Activated CD4-positive, CD25-positive, alpha-beta regulatory T cell (primary cell): Measurements from ENCODE around the gene TMEM86B.
"Not testable (repeated sequence)": the region's sequence is repeated elsewhere in the genome, so short reads cannot be mapped to it uniquely, and the experiment has no call there.

Source experiments
- DNase-seq, 4 experiments: peaks; one replicate each; lab custom pipeline; 2025; lab: John Stamatoyannopoulos, UW

TMEM86B gene

DNA sequence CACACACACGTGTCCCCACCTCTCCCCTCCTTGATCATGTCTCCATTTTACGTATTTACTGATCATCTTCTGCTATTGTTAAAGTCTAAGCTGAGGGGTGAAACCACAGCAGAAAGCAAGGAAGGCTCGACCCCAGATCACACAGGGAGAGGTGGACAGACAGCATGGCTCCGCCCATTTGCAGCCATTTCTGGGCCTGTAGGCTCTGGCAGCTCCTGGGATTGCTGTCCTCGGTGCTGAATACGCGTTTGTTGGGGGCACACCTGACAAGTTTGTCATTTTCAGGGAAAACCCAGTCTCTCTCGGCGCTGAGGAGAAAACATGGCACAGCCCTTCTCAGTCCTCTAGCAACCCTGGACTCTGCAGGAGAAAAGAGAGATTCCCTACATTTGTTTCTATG is 8.0 kb downstream of the TMEM86B start:
- DNase-seq: no peak

DNA sequence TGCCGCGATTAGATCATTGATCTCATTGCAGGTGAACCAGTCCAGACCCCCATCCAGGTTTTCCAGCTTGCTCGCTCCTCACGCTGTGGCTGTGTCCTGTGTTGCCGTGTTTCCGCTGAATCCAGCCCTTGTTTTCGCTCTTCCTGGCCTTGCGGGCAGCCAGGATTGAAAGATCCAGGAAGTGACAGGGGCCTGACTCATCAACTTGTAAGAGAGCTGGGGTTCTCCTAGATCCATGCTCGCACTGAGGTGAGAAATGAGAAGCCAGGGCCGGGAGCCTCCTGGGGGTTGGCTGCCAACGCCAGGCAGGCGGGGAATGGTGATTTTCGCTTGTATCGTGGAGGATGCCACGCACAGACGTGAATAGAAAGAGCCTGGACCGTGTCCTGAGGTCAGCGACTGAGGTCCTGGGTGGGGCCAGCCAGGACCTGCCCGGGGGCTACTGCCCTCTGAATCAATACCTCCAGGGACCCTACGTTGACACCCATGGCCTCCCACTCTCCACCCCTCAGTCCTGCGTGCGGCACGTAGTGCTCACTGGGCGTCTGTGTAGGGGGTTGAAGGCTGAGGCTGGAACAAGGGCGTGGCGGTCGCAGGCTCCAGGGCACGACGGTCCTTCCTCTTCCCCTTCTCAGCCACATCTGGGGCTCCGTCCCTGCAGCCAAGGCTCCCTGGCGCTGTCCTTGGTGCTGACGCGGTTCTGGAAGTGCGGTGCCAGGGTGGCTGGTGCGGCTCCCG is 11.9 kb downstream of the TMEM86B start:
- DNase-seq: peak in 1 of 4 experiments; percentile 30

DNA sequence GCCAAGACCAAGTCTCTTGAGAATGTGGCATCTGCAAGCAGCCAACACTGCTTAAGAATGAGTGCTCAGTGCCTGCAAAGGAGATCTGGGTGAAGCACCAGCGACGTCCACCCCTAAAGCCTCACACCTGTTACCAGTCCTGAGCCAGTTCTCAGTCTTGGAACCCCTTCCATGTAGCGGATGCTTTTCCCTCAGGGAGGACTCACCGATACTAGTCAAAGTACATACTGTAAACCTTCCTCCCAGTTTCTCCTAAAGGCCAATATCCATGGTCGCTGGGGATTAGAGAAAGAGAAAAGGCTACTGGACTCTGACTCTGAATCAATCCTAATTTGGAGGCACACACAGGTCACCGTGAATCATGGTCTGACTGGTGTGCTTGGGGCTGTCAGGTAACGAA is 15.0 kb downstream of the TMEM86B start:
- no peak for DNase-seq

DNA sequence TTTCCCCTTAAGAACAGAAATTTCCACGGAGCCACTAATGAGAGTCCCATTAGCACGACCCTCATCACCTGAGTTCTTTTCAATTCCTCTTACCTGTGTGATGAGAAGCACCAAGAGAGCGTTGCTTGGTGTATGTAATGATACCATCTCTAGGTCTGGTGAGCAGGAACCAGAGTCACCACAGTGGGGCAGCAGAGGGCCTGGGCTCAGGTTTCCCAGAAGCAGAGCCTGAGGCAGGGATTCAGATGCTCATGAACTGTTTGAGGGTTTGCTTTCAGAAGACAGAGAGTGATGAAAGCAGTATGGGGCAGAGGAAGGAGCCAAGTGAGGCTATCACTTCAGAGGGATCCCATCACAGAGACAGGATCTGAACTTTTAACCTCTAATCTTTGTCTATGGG is 16.1 kb downstream of the TMEM86B start:
- DNase-seq: no peak

DNA sequence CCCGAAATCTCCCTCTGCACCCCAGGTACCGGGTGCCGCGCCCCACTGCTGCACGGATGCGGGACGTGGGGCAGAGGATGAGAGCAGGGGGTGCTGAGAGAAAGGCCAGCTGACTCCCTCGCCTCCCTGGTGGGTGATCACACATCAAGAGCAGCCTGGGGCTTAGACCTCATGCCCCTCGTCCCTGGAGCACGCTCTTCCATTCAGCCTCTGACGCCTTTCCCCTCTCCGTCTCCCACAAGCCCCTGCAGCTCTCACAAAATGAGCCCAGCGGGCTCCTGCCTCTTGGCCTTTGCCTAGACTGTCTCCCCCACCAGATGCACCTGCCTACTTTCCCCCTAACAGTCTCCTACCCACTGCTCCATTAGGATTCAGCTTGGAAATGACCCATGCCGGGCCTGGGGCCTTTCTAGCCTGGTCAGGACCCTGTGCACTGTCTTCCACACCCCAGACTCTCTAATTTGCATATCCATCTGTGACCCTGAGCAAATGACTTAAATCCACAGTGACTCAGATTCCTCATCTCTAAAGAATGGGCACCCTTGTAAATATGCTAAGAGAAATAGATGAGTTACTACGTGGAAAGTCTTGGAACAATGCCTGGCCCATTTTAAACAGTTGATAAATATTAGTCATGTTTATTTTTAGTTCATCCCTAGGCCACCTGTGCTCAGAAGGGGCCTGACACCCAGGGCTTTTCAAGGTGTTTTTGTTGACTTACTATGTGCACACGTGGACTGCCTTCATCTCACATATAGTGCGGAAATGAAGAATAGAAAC is 18.7 kb downstream of the TMEM86B start:
- no peak for DNase-seq

DNA sequence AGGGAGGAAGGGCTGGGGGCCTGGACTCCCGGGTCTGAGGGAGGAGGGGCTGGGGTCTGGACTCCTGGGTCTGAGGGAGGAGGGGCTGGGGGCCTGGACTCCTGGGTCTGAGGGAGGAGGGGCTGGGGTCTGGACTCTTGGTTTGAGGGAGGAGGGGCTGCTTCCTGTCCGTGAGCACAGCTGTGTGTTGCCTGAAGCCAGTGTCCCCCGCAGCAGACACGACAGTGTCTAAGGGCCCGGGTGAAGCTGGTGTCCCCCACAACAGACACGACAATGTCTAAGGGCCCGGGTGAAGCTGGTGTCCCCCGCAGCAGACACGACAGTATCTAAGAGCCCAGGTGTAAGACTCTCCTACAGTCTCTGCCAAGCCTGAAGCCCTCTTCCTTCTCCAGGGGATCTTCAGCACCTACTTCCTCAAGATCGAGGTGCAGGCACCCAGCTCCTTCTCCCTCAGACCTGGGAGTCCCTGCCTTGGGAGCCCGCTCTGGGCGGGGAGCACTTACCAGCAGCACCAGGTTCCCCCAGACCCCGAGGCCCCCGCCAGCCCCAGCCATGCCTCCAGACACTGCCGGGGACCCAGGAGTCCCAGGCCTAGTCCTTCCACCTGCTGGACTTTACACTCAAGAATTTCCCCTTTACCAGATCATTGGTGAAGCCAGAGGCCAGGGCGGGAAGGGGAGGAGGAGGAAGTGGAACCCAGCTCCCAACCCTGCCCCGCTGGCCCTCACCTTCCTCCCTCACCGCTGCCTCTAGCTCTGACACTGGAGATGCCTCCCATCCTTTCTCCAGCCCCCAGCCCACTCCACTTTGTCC is 19.5 kb downstream of the TMEM86B start, which contains the start of gene PTPRH:
Gene PTPRH, minus strand, starts transcription at position 622 of the 813 bp plus-strand sequence. Its CDS starts 68 bp downstream, at position 554.
- DNase-seq: peak in 3 of 4 experiments; percentile 25 to 42 (median 38)

DNA sequence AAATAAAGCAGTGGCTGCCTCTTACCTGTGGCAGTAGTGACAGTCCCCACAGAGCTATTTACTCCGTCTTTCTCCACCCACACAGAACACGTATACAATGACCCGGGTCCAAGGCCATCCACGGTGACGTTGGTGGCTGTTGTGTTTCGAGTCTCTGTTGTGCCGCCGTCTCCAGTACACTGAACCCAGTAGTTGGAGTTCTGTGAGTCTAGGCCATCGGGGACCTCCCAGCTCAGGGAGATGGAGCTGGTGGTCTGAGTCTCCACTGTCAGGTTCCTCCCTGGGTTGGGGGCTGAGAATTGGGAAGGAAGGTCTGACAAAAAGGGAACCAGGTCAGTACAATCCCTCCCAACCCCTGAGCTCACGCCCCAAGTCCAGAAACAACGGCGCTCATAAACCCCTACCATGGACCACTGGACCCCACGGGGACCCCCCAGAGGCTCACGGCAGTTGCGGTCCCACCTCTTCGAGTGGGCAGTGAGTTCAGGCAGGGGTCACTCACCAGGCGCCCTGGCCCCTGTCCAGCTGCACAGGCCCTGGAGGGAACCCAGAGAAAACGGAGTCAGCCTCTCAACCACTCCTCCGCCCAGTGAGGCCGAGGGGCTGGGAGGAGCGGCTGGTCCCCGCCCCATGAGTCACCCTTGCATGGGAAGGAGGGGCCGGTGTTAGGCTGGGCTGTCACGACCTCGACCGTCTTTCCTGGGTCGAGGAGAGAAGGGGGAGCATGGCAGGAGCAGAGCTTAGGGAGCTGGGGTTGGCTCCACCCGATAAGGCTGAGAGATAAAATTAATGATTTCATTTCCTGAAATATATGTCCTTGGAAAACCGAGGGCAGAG is 21.7 kb downstream of the TMEM86B start:
- DNase-seq: no peak

DNA sequence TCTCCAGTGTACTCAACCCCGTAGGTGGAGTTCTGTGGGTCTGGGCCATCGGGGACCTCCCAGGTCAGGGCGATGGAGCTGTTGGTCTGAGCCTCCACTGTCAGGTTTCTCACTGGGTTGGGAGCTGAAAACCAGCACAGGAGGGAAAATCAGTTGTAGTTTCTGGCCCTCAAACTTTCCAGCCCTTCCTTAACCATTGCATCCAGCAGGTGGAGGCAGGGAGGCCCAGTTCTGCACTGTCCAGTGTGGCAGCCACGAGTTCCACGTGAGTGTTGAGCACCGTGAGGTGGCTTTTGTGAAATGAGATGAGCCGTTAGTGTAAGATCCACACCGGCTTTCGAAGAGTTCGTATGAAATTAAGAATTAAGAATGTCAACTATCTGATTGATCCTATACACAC is 26.4 kb downstream of the TMEM86B start:
- DNase-seq: not testable (repeated sequence)

DNA sequence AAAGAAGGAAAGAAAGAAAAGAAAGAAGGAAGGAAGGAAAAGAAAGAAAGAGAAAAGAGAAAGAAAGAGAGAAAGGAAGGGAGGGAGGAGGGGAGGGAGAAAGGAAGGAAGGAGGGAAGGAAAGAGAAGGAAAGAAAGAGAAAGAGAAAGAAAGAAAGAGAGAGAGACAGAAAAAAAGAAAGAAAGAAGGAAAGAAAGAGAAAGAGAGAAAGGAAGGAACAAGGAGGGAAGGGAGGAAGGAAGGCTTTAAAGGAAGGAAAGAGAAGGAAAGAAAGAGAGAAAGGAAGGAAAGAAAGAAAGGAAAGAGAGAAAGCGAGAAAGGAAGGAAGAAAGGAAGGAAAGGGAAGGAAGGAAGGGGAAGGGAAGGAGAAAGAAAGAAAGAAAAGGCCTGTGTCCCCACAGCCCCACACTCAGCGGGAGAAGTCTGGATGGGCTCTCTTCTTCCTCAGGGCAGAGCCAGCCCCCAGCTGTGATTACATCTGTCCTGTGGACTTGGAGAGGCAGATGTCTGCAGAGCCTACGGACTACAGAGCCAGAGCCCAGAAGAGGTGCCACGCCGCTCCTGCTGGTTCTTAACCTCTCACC is 28.9 kb downstream of the TMEM86B start:
- no peak for DNase-seq

DNA sequence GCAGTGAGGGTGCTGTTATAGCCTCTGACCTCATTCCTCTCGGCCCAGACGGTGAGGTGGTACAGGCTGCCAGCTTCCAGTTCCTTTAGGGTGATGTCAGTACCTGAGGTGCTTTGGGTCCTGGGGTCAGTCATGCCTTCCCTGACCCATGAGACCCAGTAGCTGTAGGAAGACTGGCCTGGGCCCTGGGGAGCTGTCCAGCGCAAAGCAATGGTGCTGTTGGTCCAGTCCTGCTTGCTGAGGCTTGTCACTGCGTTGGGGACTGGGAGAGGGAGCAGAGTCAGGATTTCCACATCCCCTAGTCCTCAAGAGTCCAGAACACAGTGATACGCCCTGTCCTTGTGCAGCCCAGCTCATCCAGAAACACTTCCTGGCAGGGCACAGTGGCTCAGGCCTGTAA is 29.9 kb downstream of the TMEM86B start:
- no peak for DNase-seq

DNA sequence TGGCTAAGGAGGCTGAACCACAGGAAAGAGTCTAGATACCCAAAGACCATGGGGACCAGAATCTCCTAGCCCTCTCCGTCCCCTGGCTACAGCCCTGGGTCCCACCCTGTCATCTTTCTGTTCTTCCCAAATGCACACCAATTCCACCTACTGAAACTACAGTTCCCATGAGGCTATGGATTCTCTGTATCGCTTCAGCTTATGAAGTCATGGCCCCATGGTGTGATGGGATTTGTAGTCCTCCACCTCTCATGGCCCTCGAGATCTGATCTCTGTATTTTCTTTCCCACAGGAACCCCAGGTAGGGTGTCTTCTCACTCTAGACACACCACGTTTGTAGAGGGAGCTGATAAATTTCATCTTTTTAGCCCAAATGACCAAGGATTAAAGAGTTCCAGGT is 31.0 kb downstream of the TMEM86B start:
- DNase-seq: no peak

DNA sequence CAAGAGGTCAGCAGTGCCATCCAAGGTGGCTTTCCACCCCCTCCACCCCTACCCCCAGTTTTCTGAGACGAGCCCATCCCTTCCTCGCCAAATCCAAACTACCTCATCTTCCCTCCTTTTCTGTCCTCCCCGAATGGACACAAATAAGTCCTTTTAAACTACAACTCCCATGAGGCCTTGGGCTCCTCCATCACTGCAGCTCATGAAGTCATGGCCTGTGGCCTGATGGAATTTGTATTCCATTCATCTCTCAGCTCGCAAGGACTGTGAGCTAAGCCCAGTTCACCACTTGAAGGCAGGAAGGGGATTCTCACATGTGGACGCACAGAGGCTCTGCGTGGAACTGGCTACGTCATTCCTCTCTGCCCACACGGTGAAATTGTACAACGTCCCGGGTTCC is 31.8 kb downstream of the TMEM86B start:
- no peak for DNase-seq

DNA sequence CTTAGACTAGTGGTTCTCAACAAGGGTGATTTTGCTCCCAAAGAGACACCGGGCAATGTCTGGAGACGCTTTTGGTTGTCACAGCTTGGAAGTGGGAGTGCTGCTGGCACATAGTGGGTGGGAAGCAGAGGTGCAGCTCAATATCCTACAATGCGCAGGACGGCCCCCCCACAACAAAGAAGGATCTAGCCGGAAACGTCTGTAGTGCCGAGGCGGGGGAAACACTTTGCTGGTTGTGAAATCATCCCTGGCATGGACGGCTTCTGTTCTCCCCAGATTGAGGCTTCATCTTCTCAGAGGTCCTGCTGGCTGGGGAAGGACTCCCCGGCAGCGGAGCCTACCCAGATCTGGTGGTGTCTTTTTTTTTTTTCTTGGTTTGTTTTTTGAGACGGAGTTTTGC is 35.1 kb downstream of the TMEM86B start:
- DNase-seq: no peak

DNA sequence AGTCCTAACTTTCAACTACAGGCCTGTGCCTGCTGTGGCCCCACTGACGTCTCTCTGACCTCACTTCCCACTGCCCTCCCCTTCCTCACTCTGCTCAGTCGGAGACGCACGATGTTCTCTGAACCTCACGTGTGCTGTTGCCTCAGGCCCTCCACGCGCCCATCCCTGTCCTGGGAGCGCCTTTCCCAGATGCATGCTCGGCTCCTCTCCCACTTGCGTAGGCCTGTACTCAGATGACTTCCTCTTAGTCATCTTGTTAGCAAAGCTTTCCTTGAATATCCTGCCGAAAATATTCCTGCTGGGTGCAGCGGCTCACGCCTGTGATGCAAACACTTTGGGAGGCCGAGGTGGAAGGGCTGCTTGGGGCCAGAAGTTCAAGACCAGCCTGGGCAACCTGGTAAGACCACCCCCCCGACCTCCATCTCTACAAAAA is 39.1 kb downstream of the TMEM86B start:
- no peak for DNase-seq

DNA sequence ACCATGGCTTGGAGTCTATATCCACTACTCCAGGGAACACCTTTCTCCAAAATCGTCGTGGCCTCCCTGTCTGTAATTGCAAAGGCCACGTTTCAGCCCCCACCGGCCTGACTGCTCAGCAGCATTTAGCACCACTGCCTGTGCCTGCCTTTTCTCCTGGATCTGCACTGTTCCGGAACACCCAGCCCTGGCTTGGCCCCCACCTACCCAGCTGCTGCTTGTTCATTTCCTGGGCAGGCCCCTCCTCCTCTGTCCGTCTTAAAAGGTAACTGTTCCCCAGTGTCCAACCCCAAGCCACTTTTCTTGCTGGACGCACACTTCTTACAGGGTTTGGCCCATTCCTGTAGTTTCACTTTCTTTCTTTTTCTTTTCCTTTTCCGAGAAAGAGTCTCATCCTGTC is 39.9 kb downstream of the TMEM86B start:
- DNase-seq: no peak

DNA sequence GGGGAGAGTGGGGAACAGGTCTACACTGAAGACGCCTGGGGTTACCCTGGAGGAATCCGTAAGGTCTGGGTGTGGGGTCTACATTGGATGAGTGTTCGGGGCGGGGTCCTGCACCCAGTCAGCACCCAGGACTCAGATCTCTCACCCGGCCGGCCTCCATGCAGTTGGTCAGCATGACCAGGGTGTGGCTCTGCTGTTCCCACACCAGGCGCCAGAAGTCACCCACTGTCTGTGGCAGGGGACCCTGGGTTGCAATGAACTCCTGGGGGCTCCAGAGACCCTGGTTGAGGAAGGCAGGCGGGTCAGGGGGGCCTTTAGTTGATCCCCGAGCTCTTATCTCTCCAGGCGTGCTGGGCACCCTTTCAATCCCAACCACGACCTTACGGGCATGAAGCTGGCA is 42.5 kb downstream of the TMEM86B start:
- DNase-seq: no peak

DNA sequence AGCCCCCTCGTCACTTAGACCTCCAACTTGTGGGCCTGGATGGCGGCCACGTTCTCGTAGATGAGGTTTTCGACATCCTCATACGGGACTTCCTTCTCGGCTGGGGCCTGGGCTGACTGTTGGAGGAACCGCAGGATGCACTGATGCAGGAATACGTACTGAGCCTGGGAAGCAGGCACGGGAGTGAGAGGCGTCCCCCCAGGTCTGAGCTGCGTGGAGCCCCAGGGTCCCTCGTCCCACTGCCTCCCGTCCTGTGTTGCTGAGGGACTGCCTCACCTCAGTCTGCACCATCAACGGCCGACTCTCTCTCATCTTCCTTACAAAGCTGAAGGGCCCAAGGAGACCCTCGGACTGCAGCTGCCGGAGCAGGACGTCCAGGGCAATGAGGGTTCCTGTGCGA is 46.8 kb downstream of the TMEM86B start:
- no peak for DNase-seq

DNA sequence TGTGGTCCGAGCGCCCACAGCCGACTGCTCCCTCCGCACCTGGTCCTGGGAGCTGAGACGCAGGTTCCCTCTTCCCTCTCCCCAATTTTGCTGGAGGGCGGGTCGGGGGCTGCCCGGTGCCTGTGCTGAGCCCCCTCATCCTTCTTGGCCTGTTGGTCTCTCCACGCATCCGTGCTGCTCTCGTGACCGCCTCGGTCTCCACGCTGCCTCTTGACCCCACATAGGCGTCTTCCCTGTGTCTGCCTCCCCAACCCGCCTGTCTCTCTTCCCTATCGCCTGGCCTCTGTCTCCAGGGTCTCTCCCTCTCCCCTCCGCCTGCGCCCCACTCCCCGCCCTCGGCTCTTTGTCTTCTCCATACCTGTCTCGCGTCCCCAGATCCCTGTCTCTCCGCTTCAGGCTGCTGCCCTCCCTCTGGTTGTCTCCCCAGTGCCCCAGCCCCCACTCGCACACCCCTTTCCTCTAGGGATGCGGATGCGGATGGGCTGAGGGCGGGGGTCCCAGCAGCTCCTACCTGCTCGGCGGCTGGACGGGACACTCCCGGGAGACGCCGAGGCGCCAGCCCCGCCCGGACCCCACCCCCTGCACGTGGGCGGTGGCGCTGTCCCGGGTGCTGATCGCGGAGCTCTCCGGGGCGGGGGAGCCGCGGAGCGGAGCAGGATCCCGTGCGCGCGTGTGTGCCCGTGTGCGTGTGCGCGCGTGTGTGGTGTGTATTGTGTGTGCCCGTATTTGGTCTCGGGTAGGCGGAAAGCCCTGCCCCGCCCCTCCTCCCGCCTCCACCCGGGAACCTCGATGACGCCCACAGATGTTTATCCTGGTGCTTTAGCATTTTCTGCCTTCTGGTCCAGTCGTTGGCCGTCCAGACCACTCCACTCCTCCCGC is 48.7 kb downstream of the TMEM86B start, which contains the start of gene SYT5:
Gene SYT5, minus strand, starts transcription at position 684 of the 879 bp plus-strand sequence. CDS start 1,248 bp downstream, outside the sequence.
- DNase-seq: peak; percentile 32 to 42 (median 38)

DNA sequence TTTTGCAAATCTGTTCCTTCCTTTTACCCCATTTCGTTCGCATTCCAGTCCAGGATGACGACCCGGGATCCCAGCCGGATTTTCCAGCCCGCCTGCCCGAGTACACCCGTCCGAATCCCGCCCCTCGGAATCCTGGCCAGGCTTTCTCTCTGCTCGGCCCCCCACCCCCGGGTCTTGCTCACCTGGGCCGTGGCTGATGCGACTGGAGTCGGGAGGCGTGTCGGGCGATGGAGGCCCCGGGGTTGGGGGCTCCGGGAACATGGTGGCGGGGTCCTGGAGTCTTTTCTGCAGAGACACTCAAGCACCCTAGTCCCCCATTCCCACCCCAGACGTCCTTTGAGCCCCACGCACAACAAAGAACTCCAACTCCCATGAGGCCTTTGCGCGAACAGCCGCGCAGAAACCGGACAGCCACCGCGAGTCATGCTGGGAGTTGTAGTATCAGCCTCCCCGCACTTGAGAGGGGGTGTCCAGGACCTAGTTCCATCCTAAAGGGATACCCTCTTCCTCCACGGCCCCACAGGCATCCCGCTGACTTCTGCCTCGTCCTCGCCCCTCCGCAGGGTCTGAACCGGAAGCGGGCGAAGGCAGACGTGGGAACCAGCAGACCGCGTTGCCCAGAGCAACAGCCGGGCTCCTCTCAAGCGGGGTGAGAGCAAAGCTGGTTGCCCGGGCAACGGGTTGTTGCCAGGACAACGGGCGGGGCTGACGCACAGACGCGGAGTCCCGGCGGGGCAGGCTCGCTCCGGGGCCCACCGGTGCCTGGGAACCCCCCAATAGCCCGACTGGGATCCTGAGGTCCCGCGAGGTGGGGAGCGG is 49.6 kb downstream of the TMEM86B start:
- DNase-seq: peak; percentile 73 to 85 (median 78)
